Testis (tissue), 3 donors: Measurements from ENCODE around the gene SORT1. TPM values are rescaled to one million over a fixed set of nuclear protein-coding genes. Genes with fewer than 3 reads are reported as not detected.
A peak's percentile ranks its signal among the peaks of the same experiment; 100 is the strongest.

ENCODE experiments used
- DNase-seq: peaks from one replicate; pipeline ENCODE4 v3.0.0-alpha.2; 2019
- H3K27ac ChIP-seq, 2 donors: fragments of 200-600 bp; sonication (generic); one replicate each; pipeline ENCODE4 v1.5.1; 2019
- H3K27me3 ChIP-seq: fragments of 200-600 bp; sonication (generic); one replicate; pipeline ENCODE4 v1.5.1; 2019
- H3K36me3 ChIP-seq: fragments of 200-600 bp; sonication (generic); one replicate; pipeline ENCODE4 v1.5.1; 2017; ENCODE audit warnings: low read depth; ENCODE audit errors: missing control alignments
- H3K4me1 ChIP-seq: fragments of 200-600 bp; sonication (generic); one replicate; pipeline ENCODE4 v1.5.1; 2019
- H3K4me3 ChIP-seq, 2 donors: fragments of 200-600 bp; sonication (generic); one replicate each; pipeline ENCODE4 v1.5.1; 2017 to 2019
- H3K9me3 ChIP-seq: fragments of 200-600 bp; sonication (generic); one replicate; pipeline ENCODE4 v1.5.1; 2017
- POLR2A ChIP-seq: fragments of 450-650 bp; IDR thresholded peaks from one replicate; pipeline ENCODE4 v1.6.1; 2017; ENCODE audit warnings: antibody characterized with exemption, mild to moderate bottlenecking, moderate library complexity
- WGBS, 2 donors: methylation state at CpG; one replicate each; pipeline ENCODE4 v1.1.5; 2018; 5-methylcytosine and 5-hydroxymethylcytosine counted together
- intact Hi-C: fragments of 100-400 bp; cut with DNase I; formaldehyde crosslinking; loops from one replicate; pipeline ENCODE4 v1.15.1; 2023; ENCODE audit warnings: low total_unique reads
- polyA plus RNA-seq: library from polyadenylated mRNA; stranded (reverse); fragments of 350-450 nt; fragmentation: Illumina TruSeq; extraction: RNeasy Lipid Tissue Mini Kit (QIAGEN cat#74804); gene quantifications from one replicate; pipeline ENCODE4 v1.2.3, GENCODE V29; 2014; ENCODE audit warnings: low read depth, low replicate concordance; ENCODE audit not compliant: insufficient read depth
- total RNA-seq, 2 donors: library from RNA; depleted of rRNA; stranded (reverse); fragments of >200 nt; gene quantifications; one replicate each; pipeline ENCODE4 v1.2.3, GENCODE V29; 2016
- TF ChIP-seq, protein P1 (sequence below), 3 experiments: fragments of 450-650 bp in 2 of 3; fragments of 200-600 bp in 1 of 3; sonication (generic) in 1 of 3; IDR thresholded peaks; one replicate each; pipeline ENCODE4 v1.5.1; 2016 to 2019; ENCODE audit warnings: antibody characterized with exemption in 3 of 3, mild to moderate bottlenecking in 2 of 3, moderate library complexity in 1 of 3

The SORT1 gene
- total and polyA plus RNA-seq, 3 donors from 2014 or later = 110 to 212 (median 174) TPM

DNA sequence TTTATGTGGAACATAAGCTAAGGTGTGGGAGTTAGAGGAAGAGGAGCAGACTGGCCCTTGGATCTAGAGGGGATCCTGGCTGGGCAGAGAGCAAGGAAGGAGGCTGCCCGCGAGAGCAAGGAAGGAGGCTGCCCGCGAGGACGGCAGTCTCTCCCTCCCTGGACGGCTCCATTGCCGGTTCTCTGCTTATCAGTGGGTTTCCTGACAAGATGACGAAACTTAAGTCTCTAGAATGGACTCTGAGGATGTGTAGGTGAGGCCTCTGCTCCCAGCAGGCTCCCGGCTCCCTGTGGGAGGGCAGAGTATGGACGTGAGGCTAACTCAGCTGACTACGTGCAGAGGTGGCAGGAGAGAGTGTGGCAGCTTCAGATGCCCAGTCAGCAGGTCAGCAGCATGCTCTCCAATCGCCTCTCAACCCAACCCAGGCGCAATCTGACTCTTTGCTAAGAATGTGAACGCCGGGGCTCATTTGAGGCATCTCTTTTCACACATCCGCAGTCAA, 97.0 kb downstream of the SORT1 start:
- Histone ChIP-seq H3K27me3 (no peaks in the 10 kb centered on the region), H3K27ac (peak overlapping the region; percentile 87 to 89)
- 72 to 73% methylated on average over 15 to 16 of the region's 16 CpGs for WGBS, 2 donors

DNA sequence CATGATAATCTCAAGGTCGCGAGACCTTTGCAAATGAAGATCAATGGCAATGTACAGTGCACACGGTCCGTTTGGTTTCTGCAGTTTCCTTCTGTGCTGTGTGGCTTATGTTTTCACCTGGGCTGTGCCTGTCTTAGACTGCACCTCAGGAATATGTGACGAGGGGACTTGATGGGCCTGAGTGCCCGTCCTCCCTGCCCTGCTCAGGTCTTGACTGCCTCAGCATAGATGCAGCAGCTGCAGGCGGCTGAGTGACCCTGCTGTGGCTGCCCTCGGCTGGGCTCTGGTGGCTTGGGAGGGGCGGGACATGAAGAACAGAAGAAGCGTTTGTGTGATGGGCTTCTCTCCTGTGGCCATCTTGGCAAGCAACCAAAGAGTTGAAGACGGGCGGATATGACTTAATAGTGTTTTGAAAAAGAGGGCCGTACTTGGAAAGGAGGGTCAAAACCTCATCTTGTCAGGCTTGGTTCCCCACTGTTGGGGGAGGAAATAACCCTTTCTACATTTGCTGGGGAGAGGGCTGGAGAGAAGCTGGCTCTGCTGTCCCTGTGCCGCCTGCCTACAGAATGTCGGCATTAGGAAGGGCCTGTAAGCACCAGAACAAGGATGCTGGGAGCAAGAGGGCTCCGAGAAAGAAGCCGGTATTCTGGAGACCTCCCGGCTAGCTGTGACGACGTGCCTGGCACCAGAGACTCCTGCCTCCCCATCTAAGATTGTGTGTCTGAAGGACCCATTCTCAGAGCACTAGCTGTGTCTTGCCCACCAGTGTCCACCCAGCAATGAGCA, 98.0 kb downstream of the SORT1 start:
- WGBS, 2 donors = 57 to 67% methylated on average over 18 to 20 of the region's 20 CpGs
- H3K27ac ChIP-seq = peak overlapping the region; percentile 87 to 89

More for the DNA sequence above, 97.0 kb downstream of the SORT1 start:
- intact Hi-C loops = loop anchor here (10.0 kb wide), 1 partner anchor 84 kb away; no protein-coding TSS in a partner anchor
- TF ChIP-seq, protein P1, sequence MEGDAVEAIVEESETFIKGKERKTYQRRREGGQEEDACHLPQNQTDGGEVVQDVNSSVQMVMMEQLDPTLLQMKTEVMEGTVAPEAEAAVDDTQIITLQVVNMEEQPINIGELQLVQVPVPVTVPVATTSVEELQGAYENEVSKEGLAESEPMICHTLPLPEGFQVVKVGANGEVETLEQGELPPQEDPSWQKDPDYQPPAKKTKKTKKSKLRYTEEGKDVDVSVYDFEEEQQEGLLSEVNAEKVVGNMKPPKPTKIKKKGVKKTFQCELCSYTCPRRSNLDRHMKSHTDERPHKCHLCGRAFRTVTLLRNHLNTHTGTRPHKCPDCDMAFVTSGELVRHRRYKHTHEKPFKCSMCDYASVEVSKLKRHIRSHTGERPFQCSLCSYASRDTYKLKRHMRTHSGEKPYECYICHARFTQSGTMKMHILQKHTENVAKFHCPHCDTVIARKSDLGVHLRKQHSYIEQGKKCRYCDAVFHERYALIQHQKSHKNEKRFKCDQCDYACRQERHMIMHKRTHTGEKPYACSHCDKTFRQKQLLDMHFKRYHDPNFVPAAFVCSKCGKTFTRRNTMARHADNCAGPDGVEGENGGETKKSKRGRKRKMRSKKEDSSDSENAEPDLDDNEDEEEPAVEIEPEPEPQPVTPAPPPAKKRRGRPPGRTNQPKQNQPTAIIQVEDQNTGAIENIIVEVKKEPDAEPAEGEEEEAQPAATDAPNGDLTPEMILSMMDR (IDR thresholded peaks at IDR 0.05) = no peak
- no peak for TF ChIP-seq POLR2A
- Histone ChIP-seq H3K4me1 (peaks cover 63% of the 10 kb centered on the region), H3K36me3 (no peaks in the 10 kb centered on the region), H3K9me3 (no peaks in the 10 kb centered on the region), H3K4me3 (no peak overlapping the region)
- no peak for DNase-seq

DNA sequence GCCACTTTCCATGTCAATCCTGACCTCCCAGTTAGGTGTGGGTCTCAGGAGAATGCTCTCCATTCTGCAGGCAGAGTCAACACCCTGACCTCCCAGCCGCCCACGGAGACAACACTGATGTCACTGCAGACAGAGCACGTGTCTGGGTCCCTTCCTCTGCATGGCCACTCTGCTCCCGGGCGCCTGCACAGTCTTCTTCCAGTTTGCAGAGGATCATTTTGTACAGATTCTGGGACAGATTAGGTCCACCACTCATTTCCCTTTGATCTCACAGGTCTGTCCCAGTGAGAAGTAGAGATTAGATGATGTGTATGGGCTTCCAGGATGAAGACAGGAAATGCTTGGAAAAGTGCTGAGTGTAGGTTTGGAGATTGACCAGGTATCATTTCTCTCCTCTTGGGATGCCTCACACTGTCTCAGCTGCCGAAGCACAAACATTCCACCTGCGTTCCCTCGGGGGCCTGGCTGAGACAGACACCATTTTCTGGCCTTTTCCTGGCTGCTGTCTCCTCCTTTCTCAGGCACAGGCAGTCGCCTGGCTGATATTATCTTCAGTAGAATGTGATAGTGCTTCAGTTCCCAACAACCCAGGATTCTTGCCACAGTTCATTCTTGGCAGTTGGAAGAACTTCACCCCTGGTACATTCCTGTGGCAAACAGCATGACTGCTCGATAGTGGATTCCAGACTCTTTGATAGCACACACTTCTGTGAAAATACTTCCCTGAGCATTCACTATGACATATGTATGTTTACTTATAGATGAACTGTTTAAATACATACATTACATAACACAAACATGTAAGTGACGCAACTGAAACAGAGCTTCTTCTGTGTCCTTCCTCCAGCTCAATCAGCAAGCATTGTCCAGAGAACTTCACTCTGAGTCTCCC, 98.8 kb downstream of the SORT1 start:
- 27 to 37% methylated on average over 10 to 11 of the region's 11 CpGs for WGBS, 2 donors
- Histone ChIP-seq H3K9me3 (no peaks in the 10 kb centered on the region), H3K27me3 (no peaks in the 10 kb centered on the region), H3K27ac (peak overlapping the region; percentile 87 to 89), H3K4me1 (peaks cover 45% of the 10 kb centered on the region), H3K36me3 (no peaks in the 10 kb centered on the region), H3K4me3 (no peak overlapping the region)
- no peak for TF ChIP-seq POLR2A
- TF ChIP-seq, protein P1 (IDR thresholded peaks at IDR 0.05) = no peak
- intact Hi-C loops = no loop called here
- DNase-seq = peak; percentile 84

More for the DNA sequence above, 98.0 kb downstream of the SORT1 start:
- Histone ChIP-seq H3K9me3 (no peaks in the 10 kb centered on the region), H3K4me1 (peaks cover 54% of the 10 kb centered on the region), H3K27me3 (no peaks in the 10 kb centered on the region), H3K4me3 (no peak overlapping the region), H3K36me3 (no peaks in the 10 kb centered on the region)
- TF ChIP-seq, protein P1 (IDR thresholded peaks at IDR 0.05) = no peak
- TF ChIP-seq POLR2A = no peak
- DNase-seq = peak; percentile 83
- intact Hi-C loops = loop anchor here (10.0 kb wide), 1 partner anchor 85 kb away; no protein-coding TSS in a partner anchor

DNA sequence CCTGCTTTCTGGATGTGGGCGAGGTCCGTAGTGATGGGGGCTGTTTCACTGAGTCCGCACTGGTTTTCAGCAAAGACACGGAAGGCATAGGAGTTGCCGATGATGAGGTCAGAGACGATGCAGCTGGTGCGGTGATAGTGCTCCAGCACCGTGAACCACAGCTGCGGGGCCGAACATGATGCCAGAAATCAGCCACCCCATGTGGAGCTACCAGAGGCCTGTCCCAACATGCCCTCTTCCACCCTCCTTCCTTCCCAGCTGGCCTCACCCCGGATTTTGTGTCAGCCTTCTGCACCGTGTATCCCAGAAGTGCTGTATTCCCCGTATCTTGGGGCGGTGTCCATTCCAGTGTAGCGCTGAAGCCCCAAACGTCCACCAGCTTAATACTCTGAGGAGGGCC, 100.9 kb downstream of the SORT1 start:
- WGBS, 2 donors = 95 to 96% methylated on average over 15 to 16 of the region's 16 CpGs
- Histone ChIP-seq H3K27me3 (no peaks in the 10 kb centered on the region), H3K36me3 (no peaks in the 10 kb centered on the region), H3K27ac (peak overlapping the region in 1 of 2 donors; percentile 89), H3K9me3 (no peaks in the 10 kb centered on the region), H3K4me3 (no peak overlapping the region), H3K4me1 (peaks cover 40% of the 10 kb centered on the region)
- intact Hi-C loops = no loop called here
- DNase-seq = no peak
- TF ChIP-seq POLR2A = no peak
- TF ChIP-seq, protein P1 (IDR thresholded peaks at IDR 0.05) = no peak
